Lung (tissue), 13 donors: ENCODE results near the gene SPRR2E. TPM values are rescaled to one million over a fixed set of nuclear protein-coding genes. Genes with fewer than 3 reads are reported as not detected.

Experiments
- ATAC-seq: fragments of 200-7000 bp; cut with Tn5 transposase; one replicate; pipeline ENCODE4 v1.9.1; 2020; ENCODE audit warnings: moderate number of reproducible peaks; ENCODE audit not compliant: insufficient read depth, low FRiP score
- DNase-seq, 3 donors: peaks; one replicate each; pipeline ENCODE4 v3.0.0-alpha.2; 2013 to 2017
- H3K27ac ChIP-seq, 2 donors: one replicate each; pipeline ENCODE4 v1.5.1; 2013; ENCODE audit warnings: mild to moderate bottlenecking in 2 of 2, moderate library complexity in 2 of 2, control low read depth in 1 of 2, inconsistent platforms in 1 of 2, low read depth in 1 of 2, low read length in 1 of 2
- H3K27me3 ChIP-seq, 3 donors: one replicate each; pipeline ENCODE4 v1.5.1; 2013; ENCODE audit warnings: low read length in 2 of 3; ENCODE audit not compliant: control insufficient read depth in 3 of 3, insufficient read depth in 3 of 3
- H3K36me3 ChIP-seq, 4 donors: one replicate each; pipeline ENCODE4 v1.5.1; 2013; ENCODE audit warnings: low read length in 4 of 4, mild to moderate bottlenecking in 1 of 4, moderate library complexity in 1 of 4; ENCODE audit not compliant: control insufficient read depth in 4 of 4, insufficient read depth in 4 of 4
- H3K4me1 ChIP-seq, 5 donors: one replicate each; pipeline ENCODE4 v1.5.1; 2013; ENCODE audit warnings: low read length in 5 of 5, mild to moderate bottlenecking in 2 of 5, moderate library complexity in 1 of 5; ENCODE audit not compliant: control insufficient read depth in 5 of 5, insufficient read depth in 5 of 5
- H3K4me3 ChIP-seq: one replicate; pipeline ENCODE4 v1.5.1; 2013; ENCODE audit warnings: mild to moderate bottlenecking, control low read depth, moderate library complexity
- H3K9ac ChIP-seq, 2 donors: one replicate each; pipeline ENCODE4 v1.5.1; 2013; ENCODE audit warnings: low read length in 2 of 2, control low read depth in 1 of 2; ENCODE audit not compliant: insufficient read depth in 1 of 2
- H3K9me3 ChIP-seq, 4 donors: one replicate each; pipeline ENCODE4 v1.5.1; 2013; ENCODE audit warnings: low read length in 3 of 4, mild to moderate bottlenecking in 1 of 4, moderate library complexity in 1 of 4; ENCODE audit not compliant: control insufficient read depth in 4 of 4, insufficient read depth in 3 of 4
- CTCF ChIP-seq: IDR thresholded peaks from 2 replicates; pipeline ENCODE4 v1.5.1; 2012; ENCODE audit warnings: mild to moderate bottlenecking; ENCODE audit errors: control extremely low read depth, extremely low read depth
- WGBS, 2 donors: extraction: QIAGEN DNeasy Blood & Tissue Kit; methylation state at CpG; one replicate each; pipeline ENCODE4 v1.1.7; 2013; 5-methylcytosine and 5-hydroxymethylcytosine counted together
- polyA plus RNA-seq, 2 donors: library from polyadenylated mRNA; stranded (reverse); fragments of 200-250 nt; gene quantifications; one replicate each; pipeline ENCODE4 v1.2.1, GENCODE V29; 2013
- small RNA-seq: library from RNA; depleted of rRNA; stranded (forward); fragments of <200 nt; gene quantifications from one replicate; pipeline ENCODE3, GENCODE V24; 2014; ENCODE audit warnings: low replicate concordance
- total RNA-seq, 2 donors: library from RNA; depleted of rRNA in 1 of 2; stranded (reverse); fragments of >200 nt in 1 of 2; gene quantifications; one replicate each; pipeline ENCODE4 v1.2.1, GENCODE V29; 2014 to 2021
- donor health status: control.
- donor health status: control.
- donor health status: Bipolar disorder and iron deficiency.
- donor health status: healthy.
- donor health status: DM: yes; HTN: yes; CAD: no.

SPRR2E gene
- total and polyA plus RNA-seq, 4 donors, result 0.33 to 0.60 TPM; not detected in 2

GRCh38 chr1:153049211-153049610, 45.1 kb downstream of the SPRR2E start:
- no peak overlapping the region for H3K27ac ChIP-seq
- 87 to 89% methylated on average over 2 of the region's 2 CpGs for WGBS, 2 donors
- no peaks in the 10 kb centered on the region for H3K4me1 ChIP-seq
- H3K9ac ChIP-seq, result no peak overlapping the region
- no peak overlapping the region for H3K4me3 ChIP-seq
- TF ChIP-seq CTCF, result no peak
- no peak for DNase-seq
- peaks cover 0 to 3% (median 0%) of the 10 kb centered on the region in 4 donors for H3K9me3 ChIP-seq
- ATAC-seq, result no peak
- H3K27me3 ChIP-seq, result no peaks in the 10 kb centered on the region
- no peaks in the 10 kb centered on the region for H3K36me3 ChIP-seq

Small RNA genes lying within 50 kb of the gene (small RNA-seq; reads per million reads assigned to genes)
- gene SPRR2C, result not detected

Other genes with a start within 250 kb of the SPRR2E start
- not detected for gene LCE7A, start 234.5 kb downstream of the SPRR2E start, total RNA-seq
- gene LCE7A, start 234.5 kb downstream of the SPRR2E start, polyA plus RNA-seq, result not detected
- not detected for gene SMCP, start 216.2 kb downstream of the SPRR2E start, total RNA-seq
- gene SMCP, start 216.2 kb downstream of the SPRR2E start, polyA plus RNA-seq, result not detected
- under 1 TPM in 1 of 2 donors, not detected in 1; 0.31 TPM for gene IVL, start 186.0 kb downstream of the SPRR2E start, total RNA-seq
- gene IVL, start 186.0 kb downstream of the SPRR2E start, polyA plus RNA-seq, result under 1 TPM; 0.22 to 0.52 TPM
- gene SPRR5, start 147.3 kb downstream of the SPRR2E start, total RNA-seq, result not detected
- under 1 TPM in 1 of 2 donors, not detected in 1; 0.05 TPM for gene SPRR5, start 147.3 kb downstream of the SPRR2E start, polyA plus RNA-seq
- gene SPRR4, start 123.9 kb downstream of the SPRR2E start, total RNA-seq, result not detected
- not detected for gene SPRR4, start 123.9 kb downstream of the SPRR2E start, polyA plus RNA-seq
- gene SPRR1A, start 110.4 kb downstream of the SPRR2E start, total RNA-seq, result not detected
- not detected for gene SPRR1A, start 110.4 kb downstream of the SPRR2E start, polyA plus RNA-seq
- gene SPRR3, start 92.8 kb downstream of the SPRR2E start, total RNA-seq, result 1 to 10 TPM in 1 of 2 donors, not detected in 1; 1.9 TPM
- 1 to 10 TPM in 1 of 2 donors, under 1 TPM in 1; 0.50 to 1.2 TPM for gene SPRR3, start 92.8 kb downstream of the SPRR2E start, polyA plus RNA-seq
- gene SPRR1B, start 63.3 kb downstream of the SPRR2E start, total RNA-seq, result not detected
- 1 to 10 TPM in 1 of 2 donors, under 1 TPM in 1; 0.31 to 1.9 TPM for gene SPRR1B, start 63.3 kb downstream of the SPRR2E start, polyA plus RNA-seq
- not detected for gene SPRR2D, start 53.4 kb downstream of the SPRR2E start, total RNA-seq
- 1 to 10 TPM; 1.0 to 2.5 TPM for gene SPRR2D, start 53.4 kb downstream of the SPRR2E start, polyA plus RNA-seq
- gene SPRR2A, start 37.0 kb downstream of the SPRR2E start, total RNA-seq, result under 1 TPM in 1 of 2 donors, not detected in 1; 0.82 TPM
- gene SPRR2A, start 37.0 kb downstream of the SPRR2E start, polyA plus RNA-seq, result 1 to 10 TPM in 1 of 2 donors, not detected in 1; 4.5 TPM
- not detected for gene SPRR2B, start 22.9 kb downstream of the SPRR2E start, total RNA-seq
- not detected for gene SPRR2B, start 22.9 kb downstream of the SPRR2E start, polyA plus RNA-seq
- gene SPRR2F, start 19.0 kb upstream of the SPRR2E start, total RNA-seq, result not detected
- under 1 TPM in 1 of 2 donors, not detected in 1; 0.73 TPM for gene SPRR2F, start 19.0 kb upstream of the SPRR2E start, polyA plus RNA-seq
- gene SPRR2G, start 56.4 kb upstream of the SPRR2E start, total RNA-seq, result not detected
- gene SPRR2G, start 56.4 kb upstream of the SPRR2E start, polyA plus RNA-seq, result not detected
- gene LELP1, start 108.9 kb upstream of the SPRR2E start, total RNA-seq, result not detected
- gene LELP1, start 108.9 kb upstream of the SPRR2E start, polyA plus RNA-seq, result not detected
- gene PRR9, start 123.1 kb upstream of the SPRR2E start, total RNA-seq, result not detected
- under 1 TPM in 1 of 2 donors, not detected in 1; 0.22 TPM for gene PRR9, start 123.1 kb upstream of the SPRR2E start, polyA plus RNA-seq
- not detected for gene LORICRIN, start 165.2 kb upstream of the SPRR2E start, total RNA-seq
- gene LORICRIN, start 165.2 kb upstream of the SPRR2E start, polyA plus RNA-seq, result not detected
- gene PGLYRP3, start 218.4 kb upstream of the SPRR2E start, total RNA-seq, result not detected
- gene PGLYRP3, start 218.4 kb upstream of the SPRR2E start, polyA plus RNA-seq, result not detected